ENCODE measurements around the gene CNTN4. TPM values are rescaled to one million over a fixed set of nuclear protein-coding genes. Genes with fewer than 3 reads are reported as not detected.

Gene CNTN4
- total and polyA plus RNA-seq, 4 donors: 1.2 to 3.8 (median 2.6) TPM

DNA sequence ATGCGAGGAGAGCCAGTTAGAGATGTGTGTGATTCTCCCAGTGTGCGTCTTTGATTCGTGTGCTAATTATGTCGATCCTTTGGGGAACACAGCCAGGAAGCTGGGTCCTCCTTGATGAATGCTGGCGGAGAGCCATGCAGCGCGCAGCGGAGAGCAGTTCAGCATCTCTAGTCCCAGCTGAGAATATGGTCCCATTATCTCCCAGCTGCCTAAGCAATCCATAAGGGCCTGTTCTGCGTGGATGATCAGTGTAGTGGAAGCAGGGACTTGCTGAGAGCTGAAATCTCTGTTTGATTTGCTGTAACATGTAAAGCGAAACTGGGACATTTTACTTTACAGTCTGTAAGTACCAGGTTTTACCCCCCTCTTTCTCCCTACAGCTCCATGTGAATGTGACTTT, 412.7 kb downstream of the CNTN4 start:
- no peaks in the 10 kb centered on the region for H3K4me1 ChIP-seq (ENCODE audit: control insufficient read depth in 4 of 4, insufficient read depth in 4 of 4, low read length in 3 of 4)
- peaks cover 0 to 5% (median 0%) of the 10 kb centered on the region in 4 donors for H3K27me3 ChIP-seq (ENCODE audit: control insufficient read depth in 4 of 4, insufficient read depth in 4 of 4, low read length in 3 of 4)
- H3K9ac ChIP-seq (ENCODE audit: low read depth in 1 of 2, low read length in 2 of 2): no peak overlapping the region
- DNase-seq (ENCODE audit: low spot score): no peak
- no peak overlapping the region for H3K27ac ChIP-seq (ENCODE audit: low read depth in 1 of 2, low read length in 2 of 2)
- H3K9me3 ChIP-seq (ENCODE audit: control insufficient read depth in 4 of 4, low read length in 3 of 4): no peaks in the 10 kb centered on the region
- H3K36me3 ChIP-seq (ENCODE audit: control insufficient read depth in 4 of 4, insufficient read depth in 3 of 4, low read depth in 1 of 4, low read length in 3 of 4): no peaks in the 10 kb centered on the region
- 47% methylated on average over 10 of the region's 10 CpGs for WGBS
- no peak overlapping the region for H3K4me3 ChIP-seq (ENCODE audit: low read depth in 1 of 3, low read length in 3 of 3)
- TF ChIP-seq, protein P1, sequence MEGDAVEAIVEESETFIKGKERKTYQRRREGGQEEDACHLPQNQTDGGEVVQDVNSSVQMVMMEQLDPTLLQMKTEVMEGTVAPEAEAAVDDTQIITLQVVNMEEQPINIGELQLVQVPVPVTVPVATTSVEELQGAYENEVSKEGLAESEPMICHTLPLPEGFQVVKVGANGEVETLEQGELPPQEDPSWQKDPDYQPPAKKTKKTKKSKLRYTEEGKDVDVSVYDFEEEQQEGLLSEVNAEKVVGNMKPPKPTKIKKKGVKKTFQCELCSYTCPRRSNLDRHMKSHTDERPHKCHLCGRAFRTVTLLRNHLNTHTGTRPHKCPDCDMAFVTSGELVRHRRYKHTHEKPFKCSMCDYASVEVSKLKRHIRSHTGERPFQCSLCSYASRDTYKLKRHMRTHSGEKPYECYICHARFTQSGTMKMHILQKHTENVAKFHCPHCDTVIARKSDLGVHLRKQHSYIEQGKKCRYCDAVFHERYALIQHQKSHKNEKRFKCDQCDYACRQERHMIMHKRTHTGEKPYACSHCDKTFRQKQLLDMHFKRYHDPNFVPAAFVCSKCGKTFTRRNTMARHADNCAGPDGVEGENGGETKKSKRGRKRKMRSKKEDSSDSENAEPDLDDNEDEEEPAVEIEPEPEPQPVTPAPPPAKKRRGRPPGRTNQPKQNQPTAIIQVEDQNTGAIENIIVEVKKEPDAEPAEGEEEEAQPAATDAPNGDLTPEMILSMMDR (IDR thresholded peaks at IDR 0.05; ENCODE audit: low read depth, low read length, missing input control): no peak
- TF ChIP-seq FOXA1 (IDR thresholded peaks at IDR 0.05) (no peak), FOXA2 (IDR thresholded peaks at IDR 0.05) (no peak), HNF4G (IDR thresholded peaks at IDR 0.05) (no peak), JUND (IDR thresholded peaks at IDR 0.05) (no peak), RAD21 (IDR thresholded peaks at IDR 0.05) (no peak), SP1 (IDR thresholded peaks at IDR 0.05) (no peak), RXRA (IDR thresholded peaks at IDR 0.05) (no peak), HNF4A (conservative IDR thresholded peaks at IDR 0.05) (no peak)
- TF ChIP-seq, protein P2, sequence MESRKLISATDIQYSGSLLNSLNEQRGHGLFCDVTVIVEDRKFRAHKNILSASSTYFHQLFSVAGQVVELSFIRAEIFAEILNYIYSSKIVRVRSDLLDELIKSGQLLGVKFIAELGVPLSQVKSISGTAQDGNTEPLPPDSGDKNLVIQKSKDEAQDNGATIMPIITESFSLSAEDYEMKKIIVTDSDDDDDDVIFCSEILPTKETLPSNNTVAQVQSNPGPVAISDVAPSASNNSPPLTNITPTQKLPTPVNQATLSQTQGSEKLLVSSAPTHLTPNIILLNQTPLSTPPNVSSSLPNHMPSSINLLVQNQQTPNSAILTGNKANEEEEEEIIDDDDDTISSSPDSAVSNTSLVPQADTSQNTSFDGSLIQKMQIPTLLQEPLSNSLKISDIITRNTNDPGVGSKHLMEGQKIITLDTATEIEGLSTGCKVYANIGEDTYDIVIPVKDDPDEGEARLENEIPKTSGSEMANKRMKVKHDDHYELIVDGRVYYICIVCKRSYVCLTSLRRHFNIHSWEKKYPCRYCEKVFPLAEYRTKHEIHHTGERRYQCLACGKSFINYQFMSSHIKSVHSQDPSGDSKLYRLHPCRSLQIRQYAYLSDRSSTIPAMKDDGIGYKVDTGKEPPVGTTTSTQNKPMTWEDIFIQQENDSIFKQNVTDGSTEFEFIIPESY (IDR thresholded peaks at IDR 0.05): no peak
- TF ChIP-seq, protein P3, sequence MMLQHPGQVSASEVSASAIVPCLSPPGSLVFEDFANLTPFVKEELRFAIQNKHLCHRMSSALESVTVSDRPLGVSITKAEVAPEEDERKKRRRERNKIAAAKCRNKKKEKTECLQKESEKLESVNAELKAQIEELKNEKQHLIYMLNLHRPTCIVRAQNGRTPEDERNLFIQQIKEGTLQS (IDR thresholded peaks at IDR 0.05): no peak
- TF ChIP-seq, protein P4, sequence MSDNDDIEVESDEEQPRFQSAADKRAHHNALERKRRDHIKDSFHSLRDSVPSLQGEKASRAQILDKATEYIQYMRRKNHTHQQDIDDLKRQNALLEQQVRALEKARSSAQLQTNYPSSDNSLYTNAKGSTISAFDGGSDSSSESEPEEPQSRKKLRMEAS (IDR thresholded peaks at IDR 0.05): no peak

DNA sequence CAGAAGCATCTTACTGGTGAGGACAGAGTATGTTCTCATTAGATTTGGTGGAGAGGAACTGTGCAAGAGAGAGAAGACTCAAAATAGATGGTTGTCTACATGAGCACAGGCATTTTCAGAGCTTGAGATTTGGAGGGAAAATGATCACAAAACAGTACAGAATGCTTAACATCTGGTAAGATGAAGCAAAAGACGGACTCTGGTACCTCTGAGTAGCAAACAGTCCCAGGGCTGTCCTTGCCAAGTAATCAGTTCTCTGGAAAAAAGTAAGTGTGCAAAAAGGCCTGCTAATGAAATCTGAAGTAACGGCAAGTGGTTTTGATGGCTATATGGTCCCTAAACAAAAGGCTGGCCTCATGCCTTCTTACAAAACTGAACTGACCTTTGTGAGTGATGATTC, 414.2 kb downstream of the CNTN4 start:
- no peaks in the 10 kb centered on the region for H3K36me3 ChIP-seq (ENCODE audit: control insufficient read depth in 4 of 4, insufficient read depth in 3 of 4, low read depth in 1 of 4, low read length in 3 of 4)
- WGBS: 75% methylated on average over 2 of the region's 2 CpGs
- no peak overlapping the region for H3K9ac ChIP-seq (ENCODE audit: low read depth in 1 of 2, low read length in 2 of 2)
- no peak overlapping the region for H3K4me3 ChIP-seq (ENCODE audit: low read depth in 1 of 3, low read length in 3 of 3)
- H3K27me3 ChIP-seq (ENCODE audit: control insufficient read depth in 4 of 4, insufficient read depth in 4 of 4, low read length in 3 of 4): peaks cover 0 to 5% (median 0%) of the 10 kb centered on the region in 4 donors
- no peaks in the 10 kb centered on the region for H3K4me1 ChIP-seq (ENCODE audit: control insufficient read depth in 4 of 4, insufficient read depth in 4 of 4, low read length in 3 of 4)
- H3K27ac ChIP-seq (ENCODE audit: low read depth in 1 of 2, low read length in 2 of 2): no peak overlapping the region
- TF ChIP-seq TAF1 (conservative IDR thresholded peaks at IDR 0.05) (no peak), FOXA2 (IDR thresholded peaks at IDR 0.05) (no peak), EGR1 (IDR thresholded peaks at IDR 0.05; ENCODE audit: low read depth in 2 of 2) (no peak), FOXA1 (IDR thresholded peaks at IDR 0.05) (no peak), RXRA (IDR thresholded peaks at IDR 0.05) (no peak), RAD21 (IDR thresholded peaks at IDR 0.05) (no peak), HNF4G (IDR thresholded peaks at IDR 0.05) (no peak)
- TF ChIP-seq, protein P4 (IDR thresholded peaks at IDR 0.05): no peak
- TF ChIP-seq, protein P2 (IDR thresholded peaks at IDR 0.05): no peak
- no peak for DNase-seq (ENCODE audit: low spot score)
- no peaks in the 10 kb centered on the region for H3K9me3 ChIP-seq (ENCODE audit: control insufficient read depth in 4 of 4, low read length in 3 of 4)

Data from liver (tissue), 9 donors.